ENCODE data around the gene KCNV2.

KCNV2 gene

GRCh38 chr9:2761424-2761823, 44.1 kb downstream of the KCNV2 start:
- FAIRE-seq, result no peak

GRCh38 chr9:2764353-2764752, 47.0 kb downstream of the KCNV2 start:
- FAIRE-seq, result no peak

- FAIRE-seq, result no peak
Observed at GRCh38 chr9:2765250-2765880, 48.1 kb downstream of the KCNV2 start.

- FAIRE-seq, result no peak
Observed at GRCh38 chr9:2767800-2768677, 50.7 kb downstream of the KCNV2 start.

DNA sequence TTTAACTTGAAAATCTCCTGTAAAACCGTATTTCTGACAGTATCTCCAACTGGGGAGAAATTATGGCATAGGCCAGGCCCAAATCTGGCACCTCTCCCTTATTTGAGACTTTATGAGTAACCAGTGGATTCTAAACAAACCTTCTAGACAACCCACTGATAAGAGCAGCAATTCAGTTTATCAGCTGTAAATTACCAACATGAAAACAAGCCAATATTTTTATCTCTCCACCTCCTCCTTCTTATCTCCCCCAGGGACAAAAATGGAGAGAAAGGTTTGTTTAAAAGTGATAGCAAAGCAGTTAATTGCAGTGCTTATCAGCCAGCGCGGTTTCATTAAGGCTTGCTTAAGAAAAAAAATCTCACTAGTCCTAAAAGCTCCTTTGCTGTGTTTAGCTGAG, 53.8 kb downstream of the KCNV2 start:
- FAIRE-seq, result no peak

- FAIRE-seq, result no peak
Observed at GRCh38 chr9:2771661-2772060, 54.4 kb downstream of the KCNV2 start.

GRCh38 chr9:2777454-2777853, 60.1 kb downstream of the KCNV2 start:
- FAIRE-seq, result no peak

DNA sequence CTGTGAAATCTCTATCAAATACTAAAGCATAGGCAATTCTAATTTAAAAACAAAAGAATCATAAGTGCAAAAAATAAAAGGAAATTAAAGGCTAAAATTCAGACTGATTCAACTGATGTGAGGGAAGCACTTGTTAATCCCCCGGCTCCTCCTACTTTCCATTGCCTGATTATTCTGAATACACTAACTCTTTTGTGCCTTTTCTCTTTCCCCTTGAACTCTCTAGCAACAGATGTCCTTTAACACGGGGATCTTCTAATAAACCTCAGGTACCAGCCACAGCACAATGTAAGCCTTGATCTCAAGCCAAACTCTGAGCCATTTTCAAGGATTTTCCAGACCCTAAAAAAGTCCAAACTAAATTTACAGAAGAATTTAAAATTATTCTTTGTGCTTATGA, 61.5 kb downstream of the KCNV2 start:
- no peak for FAIRE-seq

Measured in endometrium (tissue), 2 donors.